K562 (cell line): ENCODE results near the gene TMIGD3. TPM values are rescaled to one million over a fixed set of nuclear protein-coding genes. Genes with fewer than 3 reads are reported as not detected.

ENCODE experiments used
- CHD7 ChIP-seq: fragments of 200-600 bp; sonication (generic); IDR thresholded peaks from one replicate; pipeline ENCODE4 v1.6.1; 2012; ENCODE audit warnings: mild to moderate bottlenecking, low read depth, low read length, inconsistent platforms
- RFX1 ChIP-seq: fragments of 450-650 bp; IDR thresholded peaks from 2 replicates; pipeline ENCODE4 v1.6.1; 2016; ENCODE audit warnings: mild to moderate bottlenecking, moderate library complexity
- ZBTB40 ChIP-seq, 2 experiments: fragments of 450-650 bp in 1 of 2; sonication (generic) in 1 of 2; formaldehyde crosslinking in 1 of 2; IDR thresholded peaks; 2 replicates each; pipeline versions ENCODE4 v1.7.1 to v1.9.0; 2016 to 2022; ENCODE audit warnings: inconsistent platforms in 1 of 2, mild to moderate bottlenecking in 1 of 2, missing genetic modification reagents in 1 of 2
- polyA plus RNA-seq, 8 experiments: library from polyadenylated mRNA; depleted of rRNA in 4 of 8; stranded (reverse) in 5 of 8; unstranded in 3 of 8; fragments of >200 nt; fragmentation: Nextera tagmentation in 2 of 8; fragmentation: Illumina TruSeq in 1 of 8; extraction: Ambion mirVana in 2 of 8; extraction: Trizol in 1 of 8; gene quantifications; 2 replicates each; pipeline versions ENCODE4 v1.2.1 to v1.2.3, GENCODE V29; 2011 to 2014; ENCODE audit warnings: inconsistent platforms in 1 of 8, missing spikeins in 1 of 8
- total RNA-seq, 7 experiments: library from RNA; depleted of rRNA in 6 of 7; stranded (reverse); fragments of >200 nt in 6 of 7; fragmentation: Illumina TruSeq in 2 of 7; extraction: Trizol in 2 of 7; gene quantifications; 2 replicates each; pipeline versions ENCODE4 v1.2.1 to v1.2.3, GENCODE V29; 2011 to 2021; ENCODE audit warnings: low replicate concordance in 1 of 7

The TMIGD3 gene
- total and polyA plus RNA-seq, 9 of the 15 experiments (the other 6 are each of a cell fraction or from before 2014, with no cell fraction given): 0.11 to 0.13 (median 0.11) TPM; not detected in 6

- TF ChIP-seq CHD7: no peak
- peak; percentile 82 for TF ChIP-seq RFX1
- 0 out of 2 replicates have a peak, but pooled peaks have one; percentile 14 for TF ChIP-seq ZBTB40 (IDR thresholded peaks at IDR 0.05)
- TF ChIP-seq ZBTB40 (CRISPR knock-in tag; IDR thresholded peaks at IDR 0.05): no peak
Measured at GRCh38 chr1:111497592-111497991, 5.8 kb downstream of the TMIGD3 start (continued).
